Measurements from ENCODE around the gene FAM89B. TPM values are rescaled to one million over a fixed set of nuclear protein-coding genes. Genes with fewer than 3 reads are reported as not detected.

The FAM89B gene
- total RNA-seq, 3 donors from 2014 or later = 26.4 to 61.2 (median 28.5) TPM

- ATAC-seq = no peak
- Histone ChIP-seq H3K9me3 (no peaks in the 10 kb centered on the region), H3K4me3 (no peak overlapping the region), H3K4me1 (ENCODE audit: low read depth) (peaks cover 27% of the 10 kb centered on the region), H3K36me3 (ENCODE audit: low read depth) (no peaks in the 10 kb centered on the region)
- no peak for TF ChIP-seq CTCF (IDR thresholded peaks at IDR 0.05)
- peak in 1 of 3 donors; percentile 12 for DNase-seq
- intact Hi-C loops (cut with DNase I, micrococcal nuclease) = no loop called here
Measured at GRCh38 chr11:65580031-65580692, 7.8 kb downstream of the FAM89B start.

- DNase-seq (no peak), ATAC-seq (no peak)
- Histone ChIP-seq H3K9me3 (no peaks in the 10 kb centered on the region), H3K36me3 (ENCODE audit: low read depth) (no peaks in the 10 kb centered on the region), H3K4me3 (no peak overlapping the region), H3K4me1 (ENCODE audit: low read depth) (peaks cover 25% of the 10 kb centered on the region)
- TF ChIP-seq CTCF (IDR thresholded peaks at IDR 0.05) = no peak
- intact Hi-C loops (cut with DNase I, micrococcal nuclease) = no loop called here
Measured at GRCh38 chr11:65580756-65581155, 8.4 kb downstream of the FAM89B start.

DNA sequence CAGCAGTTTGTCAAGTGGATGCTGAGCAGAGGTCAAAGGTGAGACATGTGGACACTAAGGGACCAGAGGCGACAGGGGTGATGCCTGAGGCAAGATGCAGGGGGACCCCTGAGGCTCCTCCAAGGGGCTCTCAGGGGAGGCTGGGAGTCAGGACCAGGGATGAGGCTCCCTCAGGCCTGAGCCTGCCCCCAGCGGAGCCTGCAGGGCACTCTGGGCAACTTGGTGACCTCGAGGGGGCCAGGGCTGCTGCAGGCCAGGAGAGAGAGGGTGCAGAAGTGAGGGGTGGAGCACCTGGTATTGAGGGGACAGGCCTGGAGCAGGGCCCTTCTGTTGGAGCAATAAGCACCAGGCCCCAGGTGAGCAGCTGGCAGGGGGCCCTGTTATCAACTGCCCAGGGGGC, 9.6 kb downstream of the FAM89B start:
- no peak for TF ChIP-seq CTCF (IDR thresholded peaks at IDR 0.05)
- no peak for DNase-seq
- no peak for ATAC-seq
- intact Hi-C loops (cut with DNase I, micrococcal nuclease) = no loop called here
- H3K9me3 ChIP-seq = no peaks in the 10 kb centered on the region
- peaks cover 21% of the 10 kb centered on the region for H3K4me1 ChIP-seq (ENCODE audit: low read depth)
- no peak overlapping the region for H3K4me3 ChIP-seq
- no peaks in the 10 kb centered on the region for H3K36me3 ChIP-seq (ENCODE audit: low read depth)

DNA sequence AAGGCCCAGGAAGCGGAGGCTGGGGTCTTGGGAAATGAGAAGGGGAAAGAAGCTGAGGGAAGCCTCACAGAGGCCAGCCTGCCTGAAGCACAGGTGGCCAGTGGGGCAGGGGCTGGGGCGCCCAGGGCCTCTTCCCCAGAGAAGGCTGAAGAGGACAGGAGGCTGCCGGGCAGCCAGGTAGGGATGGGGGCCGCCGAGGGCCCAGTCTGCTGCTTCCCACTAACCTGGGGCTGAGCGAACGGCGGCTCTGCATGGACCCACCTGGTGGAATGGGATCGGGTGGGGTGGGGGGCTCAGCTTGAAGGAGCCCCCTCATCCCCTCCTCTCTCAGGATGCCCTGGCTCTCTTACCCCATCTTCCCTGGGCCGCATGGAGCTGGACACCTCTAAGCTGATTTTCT, 11.3 kb downstream of the FAM89B start:
- TF ChIP-seq CTCF (IDR thresholded peaks at IDR 0.05) = no peak
- ATAC-seq = no peak
- no peak overlapping the region for H3K4me3 ChIP-seq
- H3K9me3 ChIP-seq = no peaks in the 10 kb centered on the region
- intact Hi-C loops (cut with DNase I, micrococcal nuclease) = no loop called here
- H3K36me3 ChIP-seq (ENCODE audit: low read depth) = no peaks in the 10 kb centered on the region
- no peak for DNase-seq
- peaks cover 18% of the 10 kb centered on the region for H3K4me1 ChIP-seq (ENCODE audit: low read depth)

DNA sequence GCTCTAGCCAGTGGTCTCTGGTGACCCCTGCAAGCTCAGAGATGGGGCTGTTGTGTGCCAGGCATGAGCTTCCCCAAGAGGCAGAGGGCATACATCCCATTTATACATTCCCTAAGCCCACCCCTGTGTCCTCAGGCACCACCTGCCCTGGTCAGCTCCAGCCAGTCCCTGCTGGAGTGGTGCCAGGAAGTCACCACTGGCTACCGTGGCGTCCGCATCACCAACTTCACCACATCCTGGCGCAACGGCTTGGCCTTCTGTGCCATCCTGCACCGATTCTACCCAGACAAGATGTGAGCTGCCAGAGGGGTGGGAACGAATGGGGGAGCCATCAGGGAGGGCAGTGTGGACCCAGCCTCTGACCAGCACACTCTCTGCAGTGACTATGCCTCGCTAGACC, 11.8 kb downstream of the FAM89B start:
- intact Hi-C loops (cut with DNase I, micrococcal nuclease) = no loop called here
- ATAC-seq = no peak
- no peaks in the 10 kb centered on the region for H3K36me3 ChIP-seq (ENCODE audit: low read depth)
- H3K9me3 ChIP-seq = no peaks in the 10 kb centered on the region
- no peak for TF ChIP-seq CTCF (IDR thresholded peaks at IDR 0.05)
- H3K4me3 ChIP-seq = no peak overlapping the region
- H3K4me1 ChIP-seq (ENCODE audit: low read depth) = peaks cover 15% of the 10 kb centered on the region
- DNase-seq = no peak

- DNase-seq (no peak), ATAC-seq (no peak)
- no peaks in the 10 kb centered on the region for H3K36me3 ChIP-seq (ENCODE audit: low read depth)
- intact Hi-C loops (cut with DNase I, micrococcal nuclease) = no loop called here
- no peak overlapping the region for H3K4me3 ChIP-seq
- H3K9me3 ChIP-seq = no peaks in the 10 kb centered on the region
- peaks cover 15% of the 10 kb centered on the region for H3K4me1 ChIP-seq (ENCODE audit: low read depth)
- no peak for TF ChIP-seq CTCF (IDR thresholded peaks at IDR 0.05)
Measured at GRCh38 chr11:65584723-65585171, 12.4 kb downstream of the FAM89B start.

Data from mucosa of descending colon (tissue), 3 donors.